ENCODE measurements around the gene ZBTB20.

GRCh38 chr3:114758831-114759699 lies 388.0 kb downstream of the ZBTB20 start:
- no peak for TF ChIP-seq CTCF (IDR thresholded peaks at IDR 0.05)
- no peak for TF ChIP-seq FOXJ3 (CRISPR knock-in tag; IDR thresholded peaks at IDR 0.05)
- peak; percentile 33; the same call in 1 of the 2 replicates for TF ChIP-seq TCF12 (IDR thresholded peaks at IDR 0.05)
- TF ChIP-seq MAX (IDR thresholded peaks at IDR 0.05; ENCODE audit: low read depth): no peak
- no peak for TF ChIP-seq PBX3 (IDR thresholded peaks at IDR 0.05)
- no peak for TF ChIP-seq POLR2AphosphoS5 (IDR thresholded peaks at IDR 0.05; ENCODE audit: low read depth, low read length)
- no peak for TF ChIP-seq ELF1 (IDR thresholded peaks at IDR 0.05)
- no peak for TF ChIP-seq MXI1 (IDR thresholded peaks at IDR 0.05; ENCODE audit: low read depth, low read length)
- TF ChIP-seq RAD21 (IDR thresholded peaks at IDR 0.05; ENCODE audit: low read length): no peak; the same call in 1 of the 2 replicates
- TF ChIP-seq RXRA (IDR thresholded peaks at IDR 0.05; ENCODE audit: borderline replicate concordance, low read depth): no peak
- TF ChIP-seq REST (IDR thresholded peaks at IDR 0.05; ENCODE audit: low read depth, low read length): no peak
- no peak; a peak in 1 of 4 replicates for TF ChIP-seq EP300 (IDR thresholded peaks at IDR 0.05; ENCODE audit: borderline replicate concordance in 1 of 2, low read depth in 1 of 2, low read length in 1 of 2)
- TF ChIP-seq YY1 (IDR thresholded peaks at IDR 0.05; ENCODE audit: low read depth): no peak

Measured in SK-N-SH (cell line).